COLO668 (cell line): ENCODE measurements around the gene KIF23.

Experiments
- DNase-seq: peaks from one replicate; lab custom pipeline; 2025; ENCODE audit not compliant: unreplicated experiment; lab: John Stamatoyannopoulos, UW

Gene KIF23

DNA sequence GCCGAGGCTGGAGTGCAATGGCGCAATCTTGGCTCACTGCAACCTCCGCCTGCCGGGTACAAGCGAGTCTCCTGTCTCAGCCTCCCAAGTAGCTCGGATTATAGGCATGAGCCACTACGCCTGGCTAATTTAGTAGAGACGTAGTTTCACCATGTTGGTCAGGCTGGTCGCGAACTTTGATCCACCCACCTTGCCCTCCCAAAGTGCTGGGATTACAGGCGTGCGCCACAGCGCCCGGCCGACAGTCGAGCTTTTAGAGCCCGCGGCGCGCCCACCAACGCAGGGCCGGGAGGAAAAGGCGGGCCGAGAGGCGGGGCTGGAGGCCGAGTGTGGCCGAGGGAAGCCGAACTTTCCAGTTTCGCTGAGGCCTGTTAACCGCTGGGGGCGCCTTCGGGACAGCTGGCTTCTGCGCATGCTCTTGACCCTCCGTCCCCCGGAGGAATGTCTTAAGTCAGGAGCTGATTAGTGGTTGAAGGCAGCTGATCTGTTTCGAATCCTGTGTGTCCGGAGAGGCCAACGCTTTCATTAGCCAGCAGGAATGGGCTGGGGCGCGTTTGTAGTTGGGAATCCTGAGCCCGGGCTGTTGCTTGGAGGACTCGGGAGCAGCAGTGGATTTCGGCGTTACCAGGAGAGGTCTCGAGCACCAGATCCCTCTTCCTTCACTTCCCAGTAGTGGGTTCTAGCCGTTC, 48.5 kb downstream of the KIF23 start:
- DNase-seq: peak; percentile 94

DNA sequence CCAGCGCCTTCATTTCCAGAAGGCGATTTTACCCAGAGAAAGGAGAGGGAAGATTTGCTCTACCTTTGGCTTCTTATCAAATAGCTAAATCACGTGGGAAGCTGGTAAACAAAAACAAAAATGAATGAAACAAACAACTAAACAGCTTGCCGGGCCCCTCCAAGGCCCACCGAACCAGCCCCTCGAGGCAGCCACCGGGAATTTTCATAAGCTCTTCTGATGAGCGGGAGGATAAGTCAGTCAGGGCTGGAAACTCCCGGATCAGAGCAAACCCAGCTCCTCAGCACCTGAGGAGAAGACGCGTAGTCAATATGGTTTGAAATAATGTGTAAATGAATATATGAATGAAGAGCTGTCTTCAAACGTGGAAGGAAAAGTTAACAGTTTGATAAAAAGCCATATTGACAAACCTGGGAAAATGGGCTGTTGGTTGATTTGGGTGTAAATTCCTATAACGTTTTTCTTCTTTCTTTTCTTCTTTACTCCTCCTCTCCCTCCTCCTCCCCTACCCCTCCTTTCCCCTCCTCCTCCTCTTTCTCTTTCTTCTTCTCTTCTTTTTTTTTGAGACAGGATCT, 49.1 kb downstream of the KIF23 start:
- no peak for DNase-seq

DNA sequence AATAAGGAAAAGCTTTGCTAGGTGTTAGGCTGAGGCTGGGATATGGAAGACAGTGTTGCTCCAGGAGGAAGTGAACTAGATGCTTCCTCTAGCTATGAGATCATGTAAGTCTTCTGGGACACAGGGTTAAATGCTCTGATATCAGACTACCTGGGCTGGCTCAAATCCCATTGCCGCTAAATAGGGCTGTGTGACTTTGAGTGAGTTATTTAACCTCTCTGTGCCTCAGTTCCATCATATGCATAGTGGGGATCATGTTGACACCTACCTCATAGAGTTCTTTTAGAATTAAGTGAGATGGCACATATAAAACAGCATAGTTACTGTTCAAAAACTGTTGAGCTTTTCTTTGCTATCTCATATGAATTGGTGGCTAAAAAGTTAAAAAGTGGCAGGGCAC, 51.1 kb downstream of the KIF23 start:
- DNase-seq: no peak

DNA sequence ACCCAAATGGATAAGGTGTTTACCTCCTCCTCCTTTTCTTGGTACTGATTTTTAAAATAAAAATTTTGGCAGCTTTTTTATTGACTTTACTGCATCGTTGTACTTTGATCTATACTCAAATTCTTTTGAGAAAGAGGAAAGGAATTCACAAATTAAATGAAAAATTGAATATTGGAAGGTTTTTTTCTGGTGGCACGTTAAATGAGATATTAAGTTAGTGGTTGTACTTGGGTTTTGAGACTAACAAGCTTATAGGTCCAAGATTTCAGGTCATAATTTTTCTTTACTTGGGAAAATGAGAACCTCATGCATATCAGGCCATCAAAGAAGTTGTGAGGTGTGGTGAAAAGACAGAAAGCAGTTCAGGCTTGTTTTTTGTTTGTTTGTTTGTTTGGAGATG, 52.6 kb downstream of the KIF23 start:
- DNase-seq: no peak

DNA sequence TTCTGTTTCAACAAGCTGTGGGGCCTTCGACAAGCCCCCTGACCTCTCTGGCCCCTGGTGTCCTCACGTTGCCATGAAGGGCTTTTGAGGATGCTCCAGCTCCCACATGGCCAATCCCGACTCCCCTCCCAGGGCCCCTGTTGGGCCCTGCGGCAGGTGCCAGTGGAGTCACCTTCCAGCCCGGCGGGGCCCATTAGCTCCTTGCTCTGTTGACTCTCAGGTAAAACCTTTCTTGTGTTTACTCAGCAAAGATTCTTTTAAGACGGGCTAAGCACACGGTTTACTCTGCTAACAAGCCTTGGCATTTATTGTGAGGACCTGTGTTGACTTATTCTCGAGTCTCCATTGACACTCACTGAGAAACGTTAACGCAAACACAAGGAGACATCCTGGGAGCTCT, 53.5 kb downstream of the KIF23 start:
- DNase-seq: peak; percentile 76

DNA sequence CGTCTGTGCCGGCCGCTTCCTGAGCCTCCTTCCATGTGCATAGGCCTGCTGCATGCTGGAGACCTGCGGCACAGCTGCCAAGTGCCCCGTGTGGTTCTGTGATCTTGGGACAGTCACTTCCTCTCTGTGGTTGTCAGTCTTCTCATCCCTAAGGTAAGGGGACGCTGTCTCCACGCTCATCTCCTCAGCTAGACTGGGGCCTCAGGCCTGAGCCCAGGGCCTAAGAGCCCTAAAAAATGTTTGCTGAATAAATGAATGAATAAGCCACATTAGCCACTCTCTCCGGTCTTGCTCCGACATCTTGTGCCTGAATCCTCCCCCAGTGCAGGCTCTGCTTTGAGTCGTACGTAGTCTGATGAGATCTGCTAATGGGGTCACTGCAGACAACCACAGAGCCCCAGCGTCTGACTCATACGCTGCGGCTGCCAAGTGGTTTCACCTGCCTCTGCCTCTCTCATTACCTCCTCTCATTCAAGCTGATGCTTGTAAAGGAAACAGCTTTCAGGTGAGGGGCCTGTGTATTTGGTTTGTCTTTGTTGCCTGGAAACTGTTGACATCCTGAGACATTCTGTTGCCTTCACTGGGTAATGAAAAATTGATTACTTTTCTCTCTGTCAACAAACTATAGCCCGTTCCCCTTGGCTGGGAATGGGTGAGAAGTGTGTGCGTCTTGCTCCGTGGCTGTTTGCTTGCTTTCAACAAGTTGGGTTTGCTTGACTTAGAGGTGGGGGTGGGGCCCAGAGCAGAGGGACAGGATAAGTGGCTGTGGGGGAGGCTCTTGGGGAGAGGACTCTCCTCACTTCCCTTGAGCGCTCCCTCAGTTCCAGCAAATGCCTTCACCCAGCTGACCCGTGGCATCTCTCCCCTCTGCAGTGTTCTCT, 54.3 kb downstream of the KIF23 start:
- peak; percentile 92 for DNase-seq

DNA sequence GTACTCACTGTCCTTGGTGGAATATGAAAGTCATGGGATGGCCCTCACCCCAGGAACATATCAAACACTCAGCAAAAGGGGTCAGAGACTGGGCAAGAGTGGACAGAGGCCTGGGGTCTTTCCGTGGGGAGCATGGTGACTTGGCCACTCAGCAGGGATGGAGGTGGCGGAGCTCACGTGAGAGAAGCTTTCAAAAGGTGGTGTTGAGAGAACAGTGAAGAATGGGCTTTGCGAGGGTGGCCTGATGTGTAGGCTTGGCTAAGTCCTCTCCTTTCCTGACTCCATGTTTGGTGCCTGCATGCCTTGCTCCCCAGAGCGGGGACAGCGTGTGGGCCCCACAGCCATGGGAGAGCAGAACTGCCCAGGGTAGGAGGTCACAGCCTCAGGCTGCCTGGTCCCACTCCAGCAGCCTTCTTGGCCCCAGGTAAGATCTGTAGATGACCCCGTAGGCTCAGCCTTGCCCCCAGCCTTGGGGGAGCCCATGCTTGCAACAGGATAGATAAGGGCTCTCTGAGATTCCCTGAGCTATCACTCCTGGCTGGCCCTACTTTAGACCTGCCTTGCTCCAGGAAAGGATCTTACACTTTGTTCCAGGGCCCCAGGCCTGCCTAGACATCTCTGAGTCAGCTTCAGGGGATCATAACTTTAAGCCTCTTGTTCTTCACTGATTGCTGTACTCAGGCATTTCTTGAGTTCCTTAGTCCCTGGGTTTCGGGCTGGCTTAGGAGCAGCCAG, 55.5 kb downstream of the KIF23 start:
- DNase-seq: no peak

DNA sequence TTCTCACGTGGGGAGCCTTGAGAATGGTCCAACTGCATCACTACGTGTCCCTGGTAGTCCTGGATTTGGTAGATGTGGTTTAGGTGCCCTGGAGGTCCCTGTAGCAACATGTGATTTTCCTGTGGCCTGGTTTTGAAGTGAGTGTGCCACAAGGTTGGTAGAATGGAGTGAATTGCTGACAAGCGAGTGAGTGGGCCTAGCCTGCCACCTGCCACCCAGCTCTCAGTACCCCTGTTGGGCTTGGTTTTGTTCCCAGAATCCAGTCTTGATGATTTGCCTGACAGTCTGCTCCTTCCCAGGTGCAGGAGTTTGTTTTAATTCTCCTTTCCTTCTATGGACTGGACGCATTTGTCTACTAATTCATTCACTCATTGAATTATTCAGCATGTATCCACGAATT, 57.9 kb downstream of the KIF23 start:
- DNase-seq: no peak

DNA sequence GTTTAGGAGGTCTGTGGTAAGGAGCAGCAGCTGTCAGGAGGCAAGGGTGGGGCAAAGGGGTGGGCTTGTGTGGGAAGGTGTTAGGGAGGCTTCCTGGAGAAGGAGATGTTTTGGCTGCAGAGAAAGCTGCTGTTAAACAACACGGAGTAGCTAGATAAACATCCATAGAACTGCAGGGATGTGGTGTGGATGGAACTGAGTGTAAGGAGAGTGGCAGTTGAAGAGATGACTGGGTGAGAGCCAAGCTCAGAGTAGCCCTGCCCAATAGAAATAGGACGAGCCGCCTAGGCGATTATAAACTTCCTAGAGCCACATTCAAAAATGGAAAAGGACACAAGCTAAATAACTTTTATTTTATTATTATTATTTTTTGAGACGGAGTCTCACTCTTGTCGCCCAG, 58.4 kb downstream of the KIF23 start:
- no peak for DNase-seq

DNA sequence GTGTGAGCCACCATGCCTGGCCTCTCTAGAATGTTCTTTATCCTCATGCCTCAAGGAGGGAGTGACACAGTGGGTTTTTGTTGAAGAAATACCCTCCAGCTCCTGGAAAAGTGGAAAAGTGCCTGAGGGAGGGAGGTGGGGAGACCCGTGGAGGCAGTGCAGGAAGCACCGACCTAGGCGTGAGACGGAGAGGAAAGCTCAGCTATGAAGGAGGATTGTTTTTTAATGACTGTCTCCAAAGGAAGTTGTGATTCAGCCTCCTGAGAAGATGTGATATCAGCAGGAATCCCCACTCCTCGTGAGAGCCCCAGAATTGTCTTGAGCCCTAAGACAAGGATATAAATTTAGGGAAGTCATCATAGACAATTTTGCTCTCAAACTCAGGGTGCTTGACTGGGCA, 60.1 kb downstream of the KIF23 start:
- DNase-seq: no peak

DNA sequence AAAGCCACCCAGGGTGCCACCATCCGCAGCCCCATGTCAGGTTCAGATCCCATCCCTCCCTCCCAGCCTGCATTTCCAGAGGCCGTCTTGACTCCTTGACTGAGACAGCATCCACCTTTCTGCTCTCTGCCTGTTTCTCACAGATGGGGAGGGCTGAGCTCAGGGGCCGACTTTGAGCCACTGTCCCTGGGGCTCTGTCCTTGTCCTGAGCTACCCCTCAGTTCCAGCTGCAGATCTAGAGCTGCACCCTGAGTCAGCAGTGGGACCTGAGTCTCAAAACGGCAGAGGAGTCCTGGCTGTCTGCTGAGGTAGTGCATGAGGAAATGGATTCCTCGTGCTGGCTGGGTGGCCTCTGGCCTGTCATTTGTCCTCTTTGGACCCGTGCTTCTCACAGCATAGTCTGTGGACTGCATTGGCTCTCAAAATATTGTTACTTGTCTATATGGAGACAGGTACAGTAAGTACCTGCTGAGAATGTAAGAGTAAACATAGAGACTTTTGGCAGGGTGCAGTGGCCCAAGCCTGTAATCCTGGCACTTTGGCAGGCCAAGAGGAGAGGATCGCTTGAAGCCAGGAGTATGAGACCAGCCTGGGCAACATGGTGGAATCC, 60.8 kb downstream of the KIF23 start:
- no peak for DNase-seq

DNA sequence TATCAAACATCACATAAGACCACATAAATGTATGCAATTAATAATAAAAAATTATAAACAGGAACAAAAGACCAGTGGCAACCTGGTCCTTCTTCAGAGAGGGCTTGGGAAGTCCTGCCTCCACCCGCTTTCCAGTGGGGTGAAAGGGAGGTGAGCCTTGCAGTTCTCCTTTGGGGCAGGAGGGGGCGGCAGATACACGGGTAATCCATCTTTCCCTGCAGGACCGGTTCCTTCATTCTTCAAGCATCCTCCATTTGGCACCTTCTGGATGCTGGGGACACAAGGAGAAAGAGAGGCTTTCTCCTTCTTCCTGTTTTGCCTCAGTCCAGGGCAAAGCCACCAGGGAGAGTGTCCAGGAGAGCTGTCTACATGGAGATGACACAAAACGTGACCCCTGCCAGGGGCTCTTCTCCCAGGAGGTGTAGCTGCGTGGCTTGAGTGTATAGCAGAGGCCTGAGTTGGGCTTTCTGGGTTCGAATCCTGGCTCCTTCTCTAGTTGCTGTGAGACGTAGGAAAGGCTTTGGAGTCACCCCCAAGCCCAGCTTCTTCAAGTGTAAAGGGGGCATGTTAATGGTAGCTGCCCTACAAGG, 61.7 kb downstream of the KIF23 start:
- DNase-seq: peak; percentile 77

DNA sequence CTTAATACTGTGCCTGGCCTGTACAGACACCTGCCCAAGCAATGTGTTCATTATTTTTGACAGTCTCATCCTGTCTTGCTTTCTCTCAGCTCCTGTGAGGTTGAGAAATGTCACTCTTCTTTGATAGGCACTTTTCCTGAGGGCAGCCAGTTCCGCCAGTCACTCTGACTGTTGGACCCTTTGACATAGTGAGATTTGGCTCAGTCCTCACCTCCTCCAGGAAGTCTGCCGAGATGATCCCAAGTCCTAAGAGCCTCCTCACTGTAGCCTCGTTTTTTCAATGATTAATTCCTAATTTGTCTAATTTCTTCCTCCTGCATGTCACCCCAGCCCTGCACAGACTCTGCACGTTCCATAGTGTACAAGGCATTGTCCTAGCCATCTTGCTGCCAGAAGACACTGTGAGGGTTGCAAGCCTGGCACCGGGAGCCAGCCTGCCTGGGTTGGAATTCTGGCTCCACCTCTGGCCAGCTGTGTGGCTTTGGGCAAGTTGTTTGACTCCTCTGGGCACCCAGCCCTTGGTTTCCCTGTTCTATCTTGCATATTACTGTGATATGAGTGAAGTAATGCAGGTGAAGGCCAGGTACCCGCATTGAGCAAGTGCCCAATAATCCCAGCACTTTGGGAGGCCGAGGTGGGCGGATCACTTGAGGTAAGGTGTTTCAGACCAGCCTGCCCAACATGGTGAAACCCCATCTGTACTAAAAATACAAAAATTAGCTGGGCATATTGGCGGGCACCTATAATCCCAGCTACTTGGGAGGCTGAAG, 62.7 kb downstream of the KIF23 start:
- DNase-seq: no peak

DNA sequence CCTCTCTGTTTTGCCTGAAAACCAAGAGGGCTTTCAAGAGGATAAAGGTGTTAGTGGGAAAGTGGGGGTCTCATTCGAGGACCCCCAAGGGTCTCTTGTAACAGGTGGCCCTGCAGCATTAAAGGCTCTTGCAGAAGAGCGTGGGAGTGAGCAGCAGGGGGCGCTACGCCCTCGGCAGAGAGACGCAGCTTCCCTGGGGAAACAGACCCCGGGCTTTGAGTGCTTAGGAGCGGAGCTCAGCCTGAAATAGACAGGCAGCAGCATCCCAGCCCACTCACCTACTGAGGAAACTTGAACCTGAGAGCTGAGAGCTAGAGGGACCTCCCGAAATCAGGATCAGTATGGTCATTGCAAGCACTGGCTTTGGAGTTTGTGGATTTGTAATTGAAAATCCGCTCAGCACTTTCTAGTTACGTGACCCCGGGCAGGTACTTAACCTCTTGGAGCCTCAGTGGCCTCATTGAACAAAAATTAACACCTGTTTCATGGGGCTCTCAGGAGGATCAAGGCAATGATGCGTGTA, 64.2 kb downstream of the KIF23 start:
- peak; percentile 85 for DNase-seq

DNA sequence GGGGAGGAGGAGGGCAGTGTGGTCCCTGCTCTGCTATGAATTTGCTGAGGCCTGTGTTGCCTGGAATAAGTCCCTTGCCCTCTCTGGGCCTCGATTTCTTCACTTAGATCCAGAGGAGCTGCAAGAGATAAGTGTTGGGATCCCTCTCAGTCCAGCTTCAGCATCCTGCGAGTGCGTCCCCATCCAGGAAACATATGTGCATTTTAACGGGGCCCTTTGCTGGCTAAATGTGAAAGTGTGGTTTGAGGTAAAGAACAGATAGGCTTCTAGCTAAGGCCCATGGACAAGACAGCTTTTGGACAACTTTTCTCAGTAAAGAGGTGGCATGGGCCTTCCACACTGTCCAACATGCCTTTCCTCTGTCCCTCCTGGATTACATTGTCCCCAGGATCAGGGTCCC, 64.9 kb downstream of the KIF23 start:
- no peak for DNase-seq

DNA sequence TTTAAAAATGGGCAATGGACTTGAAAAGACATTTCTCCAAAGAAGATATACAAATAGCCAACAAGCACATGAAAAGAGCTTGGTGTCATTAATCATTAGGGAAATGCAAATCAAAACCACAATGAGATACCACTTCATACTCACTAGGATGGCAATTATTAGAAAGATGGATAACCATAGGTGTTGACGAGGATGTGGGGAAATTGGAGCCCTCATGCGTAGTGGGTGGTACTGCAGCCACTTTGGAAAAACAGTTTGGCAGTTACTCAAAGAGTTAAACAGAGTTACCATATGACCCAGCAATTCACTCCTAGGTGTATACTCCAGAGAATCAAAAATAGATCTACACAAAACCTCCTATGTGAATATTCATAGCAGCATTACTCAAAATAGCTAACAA, 65.8 kb downstream of the KIF23 start:
- DNase-seq: no peak

DNA sequence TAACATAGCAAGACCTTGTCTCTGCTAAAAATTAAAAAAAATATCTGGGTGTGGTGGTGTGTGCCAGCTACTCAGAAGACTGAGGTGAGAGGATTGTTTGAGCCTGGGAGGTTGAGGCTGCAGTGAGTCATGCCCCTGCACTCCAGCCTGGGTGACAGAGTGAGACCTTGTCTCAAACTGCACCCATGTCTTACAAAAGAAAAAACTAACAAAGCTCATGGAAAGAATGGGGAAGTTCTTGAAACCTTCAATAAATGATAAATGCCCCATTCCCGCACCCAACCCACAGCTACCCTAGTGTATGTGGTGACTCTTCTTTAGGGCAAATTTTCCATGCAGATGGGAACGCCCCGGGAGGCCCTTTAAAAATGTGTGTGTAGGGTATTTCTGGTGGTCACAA, 66.8 kb downstream of the KIF23 start:
- DNase-seq: no peak

DNA sequence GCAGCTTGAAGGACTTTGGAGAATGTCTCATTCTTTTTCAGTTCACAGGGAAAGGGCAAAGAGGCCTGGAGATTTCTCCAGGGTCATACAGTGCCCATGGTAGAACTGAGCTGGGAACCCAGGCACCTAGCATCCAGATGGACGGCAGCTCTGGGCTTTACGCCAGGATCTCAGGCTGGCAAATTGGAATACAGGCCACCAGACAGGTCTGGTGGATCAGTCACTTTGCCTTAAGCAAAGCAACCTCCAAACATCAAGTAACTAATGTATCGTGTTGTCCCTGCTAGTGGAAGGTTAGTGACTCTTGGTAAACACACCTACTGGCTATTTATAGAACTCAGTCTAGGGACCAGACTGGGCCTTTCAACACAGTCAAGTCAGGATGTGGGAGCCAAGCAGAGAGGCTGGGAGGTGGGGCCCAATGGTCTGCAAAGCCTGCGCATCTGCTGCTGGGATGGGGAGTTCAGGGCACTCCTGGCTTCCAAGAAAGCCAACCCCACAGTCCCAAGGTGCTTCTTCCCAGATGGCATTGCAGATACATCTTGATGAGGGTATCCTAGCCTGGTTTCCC, 68.6 kb downstream of the KIF23 start:
- DNase-seq: peak; percentile 61

DNA sequence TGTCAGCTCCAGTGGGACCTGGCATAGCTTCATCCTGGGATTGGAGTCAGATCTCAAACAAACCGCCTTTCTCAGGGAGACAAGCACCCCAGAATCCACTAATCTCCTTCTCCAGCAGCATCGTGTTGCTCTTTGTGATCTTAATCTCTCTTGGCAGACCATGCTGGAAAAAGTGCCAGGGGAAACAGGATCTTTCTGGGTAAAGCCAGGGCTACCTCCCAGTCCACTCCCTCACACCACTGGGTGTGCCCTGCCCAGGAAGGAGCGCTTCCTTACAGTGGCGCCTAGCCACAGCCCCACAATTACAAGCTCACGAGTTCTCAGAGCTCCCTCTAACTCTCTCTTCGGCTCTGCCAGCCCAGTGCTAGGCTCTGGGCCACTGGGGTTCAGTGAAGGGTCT, 70.7 kb downstream of the KIF23 start:
- no peak for DNase-seq
